Fibroblast of skin of right quadriceps (primary cell): Measurements from ENCODE around the gene ZNF28.
"Not testable (repeated sequence)": the region's sequence is repeated elsewhere in the genome, so short reads cannot be mapped to it uniquely, and the experiment has no call there.

ENCODE experiments used
- DNase-seq: peaks from one replicate; pipeline ENCODE4 v3.0.0-alpha.2; 2013

The ZNF28 gene

DNA sequence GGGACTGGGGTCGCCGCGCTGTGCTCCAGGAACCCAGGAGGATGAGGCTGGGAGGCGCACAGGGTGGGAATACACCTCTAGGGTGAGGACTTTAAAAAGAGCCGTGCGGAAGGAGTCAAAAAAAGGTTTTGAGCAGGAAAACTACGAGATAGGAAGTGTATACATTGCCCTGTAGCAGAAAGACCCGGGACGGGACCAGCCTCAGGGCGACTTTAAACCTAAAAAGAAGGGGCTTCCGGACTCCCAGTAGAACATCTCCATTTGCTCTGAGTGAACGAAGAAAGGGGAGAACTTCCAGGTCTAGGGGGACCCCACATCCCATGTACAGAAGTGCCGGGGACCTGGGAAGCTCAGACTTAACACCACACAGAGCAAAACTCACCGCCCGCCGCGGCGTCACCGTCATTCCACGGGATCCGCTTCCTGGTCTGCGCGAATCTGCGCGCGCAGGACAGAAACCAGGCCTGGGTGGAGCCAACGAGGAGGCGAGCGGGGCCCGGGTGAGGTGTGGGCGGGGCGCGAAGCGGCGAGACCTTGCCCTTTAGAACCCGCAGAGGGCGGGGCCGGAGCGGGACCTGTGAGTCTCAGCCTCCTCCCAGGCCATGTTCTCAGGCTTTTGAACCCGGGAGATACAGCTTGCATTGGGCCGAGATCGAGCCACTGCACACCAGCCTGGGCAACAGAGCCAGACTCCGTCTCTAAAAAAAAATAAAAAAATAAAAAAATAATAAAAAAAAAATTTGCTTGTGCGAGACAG lies at the start of gene ZNF28:
Gene ZNF28, minus strand, starts transcription at position 430 of the 757 bp plus-strand sequence. CDS start 3,675 bp downstream, outside the sequence.
- DNase-seq: peak; percentile 37

GRCh38 chr19:52868031-52868430 lies 46.6 kb upstream of the ZNF28 start:
- not testable (repeated sequence) for DNase-seq

- DNase-seq: peak; percentile 50
Measured at GRCh38 chr19:52857378-52858191, 36.2 kb upstream of the ZNF28 start, which contains the start of gene ZNF468. Gene ZNF468 (minus strand): TSS chr19:52857619. CDS start chr19:52854272, 3,347 bp downstream.

DNA sequence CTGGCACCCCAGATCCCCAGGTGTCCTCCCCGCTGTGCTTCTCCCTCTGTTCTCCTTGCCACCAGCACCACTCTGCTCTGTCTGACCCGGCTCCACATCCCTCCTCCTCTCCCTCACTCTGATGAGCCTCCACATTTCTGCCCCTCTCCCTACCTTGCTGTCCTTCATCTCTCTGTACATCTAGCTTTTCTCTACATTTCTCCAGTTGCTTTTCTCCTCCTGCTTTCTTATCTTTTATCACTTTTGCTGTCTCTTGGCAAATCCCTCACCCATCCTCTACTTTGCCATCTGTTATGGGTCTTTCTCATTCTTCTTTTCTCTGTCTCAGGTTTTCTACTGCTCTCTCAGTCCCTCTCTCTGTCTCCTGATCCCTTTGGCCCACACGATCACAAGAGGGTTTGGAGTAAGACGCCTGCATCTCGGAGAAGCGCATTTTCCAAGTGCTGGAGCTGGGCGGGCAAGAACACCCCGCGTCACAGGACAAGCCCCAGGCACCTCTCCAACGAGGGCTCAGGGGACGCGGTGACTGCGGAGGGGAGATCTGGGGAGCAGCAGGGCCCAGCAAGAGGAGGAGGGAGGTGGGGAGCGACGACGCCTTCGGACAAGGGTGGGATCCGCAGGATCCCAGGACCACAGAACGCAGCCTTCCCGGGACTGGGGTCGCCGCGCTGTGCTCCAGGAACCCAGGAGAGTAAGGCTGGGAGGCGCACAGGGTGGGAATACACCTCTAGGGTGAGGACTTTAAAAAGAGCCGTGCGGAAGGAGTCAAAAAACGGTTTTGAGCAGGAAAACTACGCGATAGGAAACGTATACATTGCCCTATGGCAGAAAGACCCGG lies 35.3 kb upstream of the ZNF28 start:
- peak; percentile 2 for DNase-seq

- DNase-seq: not testable (repeated sequence)
Measured at GRCh38 chr19:52847352-52847751, 25.9 kb upstream of the ZNF28 start.

DNA sequence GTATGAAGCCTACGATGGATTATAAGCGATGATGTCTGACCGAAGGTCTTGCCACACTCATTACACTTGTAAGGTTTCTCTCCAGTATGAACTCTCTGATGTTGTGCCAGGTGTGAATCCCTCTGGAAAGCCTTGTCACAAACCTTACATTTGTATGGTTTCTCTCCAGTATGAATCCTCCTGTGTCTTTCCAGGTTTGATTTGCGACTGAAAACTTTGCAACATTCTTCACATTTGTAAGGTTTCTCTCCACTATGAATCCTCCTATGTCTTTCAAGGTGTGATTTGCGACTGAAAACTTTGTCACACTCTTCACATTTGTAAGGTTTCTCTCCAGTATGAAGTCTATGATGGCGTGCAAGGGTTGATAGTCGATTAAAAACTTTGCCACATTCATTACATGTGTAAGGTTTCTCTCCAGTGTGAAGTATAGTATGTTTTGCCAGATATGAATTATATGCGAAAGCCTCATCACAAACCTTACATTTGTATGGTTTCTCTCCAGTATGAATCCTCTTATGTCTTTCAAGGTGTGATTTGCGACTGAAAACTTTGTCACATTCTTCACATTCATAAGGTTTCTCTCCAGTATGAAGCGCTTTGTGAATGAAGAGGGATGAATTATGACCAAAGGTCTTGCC lies 19.5 kb upstream of the ZNF28 start:
- DNase-seq: not testable (repeated sequence)

DNA sequence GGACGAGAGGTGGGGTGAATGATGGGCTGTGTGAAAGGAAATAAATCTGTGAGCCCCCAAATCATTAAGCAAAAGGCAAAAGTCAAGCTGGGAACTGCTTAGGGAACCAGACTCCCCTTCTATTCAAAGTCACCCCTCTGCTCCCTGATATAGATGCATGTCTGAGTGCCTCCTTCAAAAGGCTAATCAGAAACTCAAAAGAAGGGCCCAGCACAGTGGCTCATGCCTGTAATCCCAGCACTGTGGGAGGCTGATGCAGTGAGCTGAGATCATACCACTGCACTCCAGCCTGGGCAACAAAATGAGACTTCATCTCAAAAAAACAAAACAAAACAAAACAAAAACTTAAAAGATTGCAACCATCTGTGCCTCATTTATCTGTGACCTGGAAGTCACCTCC lies 12.9 kb upstream of the ZNF28 start:
- not testable (repeated sequence) for DNase-seq

DNA sequence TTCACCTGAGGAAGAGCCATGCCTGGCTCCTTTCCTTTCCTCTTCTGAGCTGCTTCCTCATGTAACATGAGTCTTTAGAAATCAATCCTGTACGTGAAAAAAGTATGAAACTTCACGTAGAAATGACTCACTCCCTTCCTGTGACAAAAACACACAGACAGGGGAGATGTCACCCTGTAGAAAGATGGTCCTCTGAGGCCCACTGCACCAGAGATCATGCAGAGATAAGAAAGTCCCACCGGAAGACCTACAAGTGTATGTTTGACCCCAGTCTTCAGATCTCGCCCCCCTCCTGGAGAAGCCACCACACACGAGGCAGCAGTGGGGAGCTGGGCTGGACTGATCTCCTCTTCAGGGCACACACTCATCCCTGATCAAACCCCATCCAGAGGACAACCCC lies 12.1 kb upstream of the ZNF28 start:
- DNase-seq: not testable (repeated sequence)

- not testable (repeated sequence) for DNase-seq
Measured at GRCh38 chr19:52829866-52830265, 8.4 kb upstream of the ZNF28 start.

DNA sequence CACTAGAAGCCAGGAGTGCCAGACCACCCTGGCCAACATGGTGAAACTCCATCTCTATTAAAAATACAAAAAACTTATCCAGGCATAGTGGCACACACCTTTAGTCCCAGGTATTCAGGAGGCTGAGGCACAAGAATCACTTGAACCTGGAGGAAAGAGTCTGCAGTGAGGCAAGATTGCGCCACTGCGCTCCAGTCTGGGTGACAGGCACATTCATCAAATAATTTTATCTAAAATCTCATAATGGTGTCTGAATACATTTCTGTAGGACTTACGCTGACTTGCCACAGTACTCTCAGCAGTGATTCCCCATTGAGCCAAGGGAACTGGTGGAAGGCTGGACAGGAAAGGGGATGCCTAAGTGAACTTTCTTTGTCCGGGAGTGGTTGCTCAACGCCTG lies 4.3 kb upstream of the ZNF28 start:
- DNase-seq: no peak

DNA sequence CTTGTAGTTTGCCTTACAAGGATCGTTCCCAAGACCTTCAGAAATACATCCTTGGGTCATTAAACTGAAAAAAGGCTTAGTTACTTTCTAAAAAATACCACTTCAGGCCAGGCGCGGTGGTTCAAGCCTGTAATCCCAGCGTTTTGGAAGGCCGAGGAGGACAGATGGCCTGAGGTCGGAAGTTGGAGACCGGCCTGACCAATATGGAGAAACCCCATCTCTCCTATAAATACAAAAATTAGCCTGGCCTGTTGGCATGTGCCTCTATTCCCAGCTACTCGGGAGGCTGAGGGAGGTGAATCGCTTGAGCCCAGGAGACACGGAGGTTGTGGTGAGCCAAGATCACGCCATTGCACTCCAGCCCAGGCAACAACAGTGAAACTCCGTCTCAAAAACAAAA lies 2.2 kb upstream of the ZNF28 start:
- DNase-seq: no peak

DNA sequence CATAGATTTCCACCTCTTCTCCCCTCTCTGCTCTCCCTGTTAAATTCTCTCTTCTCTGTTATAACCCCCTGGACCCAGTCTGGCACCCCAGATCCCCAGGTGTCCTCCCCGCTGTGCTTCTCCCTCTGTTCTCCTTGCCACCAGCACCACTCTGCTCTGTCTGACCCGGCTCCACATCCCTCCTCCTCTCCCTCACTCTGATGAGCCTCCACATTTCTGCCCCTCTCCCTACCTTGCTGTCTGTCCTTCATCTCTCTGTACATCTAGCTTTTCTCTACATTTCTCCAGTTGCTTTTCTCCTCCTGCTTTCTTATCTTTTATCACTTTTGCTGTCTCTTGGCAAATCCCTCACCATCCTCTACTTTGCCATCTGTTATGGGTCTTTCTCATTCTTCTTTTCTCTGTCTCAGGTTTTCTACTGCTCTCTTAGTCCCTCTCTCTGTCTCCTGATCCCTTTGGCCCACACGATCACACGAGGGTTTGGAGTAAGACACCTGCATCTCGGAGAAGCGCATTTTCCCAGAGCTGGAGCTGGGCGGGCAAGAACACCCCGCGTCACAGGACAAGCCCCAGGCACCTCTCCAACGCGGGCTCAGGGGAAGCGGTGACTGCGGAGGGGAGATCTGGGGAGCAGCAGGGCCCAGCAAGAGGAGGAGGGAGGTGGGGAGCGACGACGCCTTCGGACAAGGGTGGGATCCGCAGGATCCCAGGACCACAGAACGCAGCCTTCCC lies 795 bp downstream of the ZNF28 start:
- not testable (repeated sequence) for DNase-seq

- DNase-seq: no peak
Measured at GRCh38 chr19:52809801-52810200, 11.6 kb downstream of the ZNF28 start.

DNA sequence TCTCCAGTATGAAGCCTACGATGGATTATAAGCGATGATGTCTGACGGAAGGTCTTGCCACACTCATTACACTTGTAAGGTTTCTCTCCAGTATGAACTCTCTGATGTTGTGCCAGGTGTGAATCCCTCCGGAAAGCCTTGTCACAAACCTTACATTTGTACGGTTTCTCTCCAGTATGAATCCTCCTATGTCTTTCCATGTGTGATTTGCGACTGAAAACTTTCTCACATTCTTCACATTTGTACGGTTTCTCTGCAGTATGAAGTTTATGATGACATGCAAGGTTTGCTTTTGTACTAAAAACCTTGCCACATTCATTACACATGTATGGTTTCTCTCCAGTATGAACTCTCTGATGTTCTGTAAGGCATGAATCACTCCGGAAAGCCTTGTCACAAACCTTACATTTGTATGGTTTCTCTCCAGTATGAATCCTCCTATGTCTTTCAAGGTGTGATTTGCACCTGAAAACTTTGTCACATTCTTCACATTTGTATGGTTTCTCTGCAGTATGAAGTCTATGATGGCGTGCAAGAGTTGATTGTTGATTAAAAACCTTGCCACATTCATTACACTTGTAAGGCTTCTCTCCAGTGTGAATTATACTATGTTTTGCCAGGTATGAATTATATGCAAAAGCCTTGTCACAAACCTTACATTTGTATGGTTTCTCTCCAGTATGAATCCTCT lies 21.3 kb downstream of the ZNF28 start:
- not testable (repeated sequence) for DNase-seq

DNA sequence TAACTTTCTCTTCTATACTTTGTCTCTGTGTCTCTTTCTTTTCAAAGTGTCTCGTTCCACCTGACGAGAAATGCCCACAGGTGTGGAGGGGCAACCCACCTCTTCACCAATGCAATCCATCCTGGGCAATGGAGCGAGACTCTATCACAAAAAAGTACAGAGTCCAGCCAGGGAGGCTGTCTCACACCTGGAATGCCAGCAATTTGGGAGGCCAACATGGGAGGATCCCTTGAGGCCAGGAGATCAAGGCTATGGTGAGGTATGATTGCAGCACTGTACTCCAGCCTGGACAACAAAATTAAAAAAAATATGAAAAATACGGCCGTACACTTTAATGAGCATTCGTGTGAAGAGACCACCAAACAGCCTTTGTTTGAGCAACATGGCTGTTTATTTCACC lies 32.0 kb downstream of the ZNF28 start:
- DNase-seq: no peak

DNA sequence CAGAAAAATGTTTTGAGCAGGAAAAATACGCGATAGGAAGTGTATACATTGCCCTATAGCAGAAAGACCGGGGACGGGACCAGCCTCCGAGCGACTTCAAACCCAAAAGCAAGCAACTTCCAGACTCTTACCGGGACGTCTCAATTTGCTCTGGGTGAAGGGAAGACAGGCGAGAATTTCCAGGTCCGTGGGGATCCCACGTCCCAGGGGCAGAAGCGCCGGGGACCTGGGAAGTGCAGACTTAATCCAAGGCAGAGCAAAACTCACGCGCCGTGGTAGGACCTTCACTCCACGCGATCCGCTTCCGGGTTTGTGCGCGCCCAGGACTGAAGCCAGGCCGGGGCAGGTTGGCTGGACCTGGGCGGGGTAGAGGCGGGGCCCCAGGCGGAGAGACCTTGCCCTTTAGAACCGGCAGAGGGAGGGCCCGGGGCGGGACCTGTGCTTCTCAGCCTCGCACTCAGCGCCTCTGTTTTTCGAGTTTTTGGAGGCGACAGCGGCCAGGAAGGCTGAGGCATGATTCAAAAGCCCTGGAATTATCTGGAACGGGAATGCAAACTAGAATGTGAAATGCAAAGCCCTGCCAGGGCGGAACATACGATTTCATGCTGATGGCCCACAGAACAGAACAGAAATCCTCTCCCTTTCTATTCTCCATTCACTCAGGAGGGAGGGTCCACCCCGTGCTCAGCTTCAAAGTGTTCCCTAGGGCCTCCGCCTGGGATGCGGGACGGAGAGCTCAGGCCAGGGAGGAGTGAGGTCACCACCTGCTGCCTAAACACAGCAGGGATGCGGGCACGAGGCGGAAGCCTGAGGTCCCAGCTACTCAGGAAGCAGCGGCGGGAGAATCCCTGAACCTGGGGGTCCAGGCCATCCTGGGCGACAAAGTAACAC lies 34.7 kb downstream of the ZNF28 start, which contains the start of gene ZNF600:
Gene ZNF600, minus strand, starts transcription at position 328 of the 891 bp plus-strand sequence. CDS start 7,903 bp downstream, outside the sequence.
- DNase-seq: peak; percentile 38

DNA sequence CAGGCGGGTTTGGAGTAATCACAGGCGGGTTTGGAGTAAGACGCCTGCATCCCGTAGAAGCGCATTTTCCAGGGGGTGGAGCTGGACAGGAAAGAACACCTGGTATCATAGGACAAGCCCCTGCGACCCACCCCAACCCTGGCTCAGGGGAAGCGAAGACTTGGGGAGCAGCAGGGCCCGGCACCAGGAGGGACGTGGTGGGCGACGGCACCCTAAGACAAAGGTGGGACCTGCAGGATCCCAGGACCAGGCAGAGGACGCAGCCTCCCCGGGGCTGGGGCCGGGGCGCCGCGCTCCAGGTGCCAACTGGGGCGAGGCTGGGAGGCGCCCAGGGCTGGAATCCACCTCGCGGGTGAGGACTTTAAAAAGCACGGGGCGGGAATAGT lies 35.4 kb downstream of the ZNF28 start:
- DNase-seq: no peak

DNA sequence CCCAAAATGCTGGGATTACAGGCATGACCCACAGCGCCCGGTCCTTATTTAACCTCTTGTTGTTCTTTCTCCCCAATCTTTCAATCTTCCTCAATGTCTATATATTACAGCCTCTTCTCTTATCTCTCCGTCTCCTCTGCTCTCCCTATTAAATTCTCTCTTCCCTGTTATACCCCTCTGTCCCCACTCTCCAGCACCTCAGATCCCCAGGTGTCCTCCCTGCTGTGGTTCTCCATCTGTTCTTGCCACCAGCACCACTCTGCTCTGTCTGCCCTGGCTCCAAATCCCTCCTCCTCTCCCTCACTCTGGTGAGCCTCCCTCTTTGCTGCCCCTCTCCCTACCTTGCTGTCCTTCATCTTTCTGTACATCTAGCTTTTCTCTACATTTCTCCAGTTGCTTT lies 35.9 kb downstream of the ZNF28 start:
- DNase-seq: no peak

DNA sequence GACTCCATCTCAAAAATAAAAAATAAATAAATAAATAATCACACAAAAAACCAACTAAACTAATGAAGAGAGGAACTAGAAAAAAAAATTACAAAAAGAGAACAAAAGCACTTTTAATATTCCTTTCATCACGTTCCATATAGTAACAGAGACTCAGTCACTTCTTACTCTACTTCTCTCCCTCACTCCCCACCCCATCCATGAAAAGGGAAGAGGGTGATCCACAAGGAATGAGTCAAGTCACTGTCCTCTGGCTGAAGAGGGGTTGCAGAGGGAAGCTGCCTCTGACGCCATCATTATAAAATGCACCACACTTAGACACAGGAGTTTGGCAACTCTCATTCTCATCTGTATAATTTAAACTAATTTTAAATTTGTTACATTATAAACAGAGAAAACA lies 38.6 kb downstream of the ZNF28 start:
- DNase-seq: not testable (repeated sequence)

DNA sequence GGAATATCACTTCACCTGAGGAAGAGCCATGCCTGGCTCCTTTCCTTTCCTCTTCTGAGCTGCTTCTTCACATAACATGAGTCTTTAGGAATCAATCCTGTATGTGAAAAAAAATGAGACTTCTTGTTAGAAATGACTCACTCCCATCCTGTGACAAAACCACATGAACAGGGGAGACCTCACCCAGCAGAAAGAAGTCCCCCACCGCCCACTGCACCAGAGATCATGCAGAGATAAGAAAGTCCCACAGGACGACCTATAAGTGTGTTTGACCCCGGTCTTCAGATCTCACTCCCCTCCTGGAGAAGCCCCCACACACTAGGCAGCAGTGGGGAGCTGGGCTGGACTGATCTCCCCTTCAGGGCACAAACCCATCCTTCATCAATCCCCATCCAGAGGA lies 42.6 kb downstream of the ZNF28 start:
- no peak for DNase-seq
